ENCODE data around the gene FMO5. TPM values are rescaled to one million over a fixed set of nuclear protein-coding genes. Genes with fewer than 3 reads are reported as not detected.

FMO5 gene, protein sequence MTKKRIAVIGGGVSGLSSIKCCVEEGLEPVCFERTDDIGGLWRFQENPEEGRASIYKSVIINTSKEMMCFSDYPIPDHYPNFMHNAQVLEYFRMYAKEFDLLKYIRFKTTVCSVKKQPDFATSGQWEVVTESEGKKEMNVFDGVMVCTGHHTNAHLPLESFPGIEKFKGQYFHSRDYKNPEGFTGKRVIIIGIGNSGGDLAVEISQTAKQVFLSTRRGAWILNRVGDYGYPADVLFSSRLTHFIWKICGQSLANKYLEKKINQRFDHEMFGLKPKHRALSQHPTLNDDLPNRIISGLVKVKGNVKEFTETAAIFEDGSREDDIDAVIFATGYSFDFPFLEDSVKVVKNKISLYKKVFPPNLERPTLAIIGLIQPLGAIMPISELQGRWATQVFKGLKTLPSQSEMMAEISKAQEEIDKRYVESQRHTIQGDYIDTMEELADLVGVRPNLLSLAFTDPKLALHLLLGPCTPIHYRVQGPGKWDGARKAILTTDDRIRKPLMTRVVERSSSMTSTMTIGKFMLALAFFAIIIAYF
- total RNA-seq = 0.43 and 1.4 TPM in 2 replicates

DNA sequence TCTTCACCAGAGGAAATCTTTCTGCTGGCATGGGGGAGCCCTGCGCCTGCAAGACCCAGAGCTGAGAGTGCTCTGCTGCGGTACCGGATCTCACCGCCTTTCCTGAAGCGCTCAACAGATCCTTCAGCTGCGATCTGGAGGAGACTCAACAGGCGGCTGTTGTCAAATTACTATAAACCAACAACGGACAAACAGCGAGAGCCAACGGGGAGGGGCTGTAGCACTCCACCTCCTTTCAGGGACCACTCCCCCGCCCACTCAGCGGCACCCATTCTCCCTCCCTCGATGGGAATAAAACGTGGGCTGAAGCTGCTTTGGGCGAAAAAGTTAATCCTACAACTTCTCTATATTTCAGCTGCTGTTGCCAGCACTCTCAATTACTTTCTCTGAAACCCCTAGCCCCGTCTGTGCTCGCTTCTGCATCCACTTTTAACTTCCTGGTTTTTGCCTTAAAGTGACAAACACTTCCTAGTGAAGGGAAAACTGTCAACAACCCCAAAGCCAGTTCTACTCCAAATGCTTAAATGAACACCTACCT is at the start of gene FMO5:
FMO5 (minus strand) TSS at position 147 of the 538 bp plus-strand sequence. CDS start 310 bp downstream, outside the sequence.

DNA sequence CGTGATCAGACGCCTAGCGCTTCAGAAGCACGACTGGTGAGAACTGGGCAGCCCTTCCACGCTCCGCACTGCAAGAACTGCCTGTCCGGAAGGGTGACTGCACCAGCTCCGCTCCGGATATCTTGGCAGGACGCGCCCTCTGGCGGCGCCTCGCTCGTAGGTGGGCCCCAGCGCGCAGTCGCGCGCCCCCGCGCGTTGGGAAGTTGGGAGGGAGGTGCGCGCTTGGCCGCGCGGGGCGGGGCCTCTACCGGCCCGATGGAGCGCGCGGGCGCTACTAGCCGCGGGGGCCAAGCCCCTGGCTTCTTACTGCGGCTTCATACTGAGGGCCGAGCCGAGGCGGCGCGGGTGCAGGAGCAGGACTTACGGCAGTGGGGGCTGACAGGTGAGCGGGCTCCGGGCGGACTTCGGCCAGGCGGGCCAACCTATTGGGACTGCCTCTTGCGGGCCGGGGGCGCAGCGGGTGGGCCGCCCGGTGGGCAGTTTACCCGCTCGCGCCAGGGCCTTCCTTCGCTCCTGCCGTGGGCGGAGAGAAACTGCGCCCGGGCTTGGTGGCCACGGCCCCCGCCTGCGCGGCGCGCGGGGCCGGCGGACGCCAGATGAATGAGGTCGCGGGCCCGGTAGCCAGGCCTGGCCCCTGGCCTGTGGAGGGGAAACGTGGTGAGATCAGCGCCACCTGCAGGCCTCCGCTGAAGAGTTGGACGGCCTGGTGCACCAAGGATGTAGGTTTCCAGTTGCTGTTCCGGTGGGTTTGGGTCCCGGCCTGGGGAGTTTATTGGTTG is 17.5 kb upstream of the FMO5 start, which contains the start of gene CHD1L:
CHD1L (plus strand) TSS at position 236 of the 779 bp plus-strand sequence; CDS start at position 256, 20 bp downstream.

DNA sequence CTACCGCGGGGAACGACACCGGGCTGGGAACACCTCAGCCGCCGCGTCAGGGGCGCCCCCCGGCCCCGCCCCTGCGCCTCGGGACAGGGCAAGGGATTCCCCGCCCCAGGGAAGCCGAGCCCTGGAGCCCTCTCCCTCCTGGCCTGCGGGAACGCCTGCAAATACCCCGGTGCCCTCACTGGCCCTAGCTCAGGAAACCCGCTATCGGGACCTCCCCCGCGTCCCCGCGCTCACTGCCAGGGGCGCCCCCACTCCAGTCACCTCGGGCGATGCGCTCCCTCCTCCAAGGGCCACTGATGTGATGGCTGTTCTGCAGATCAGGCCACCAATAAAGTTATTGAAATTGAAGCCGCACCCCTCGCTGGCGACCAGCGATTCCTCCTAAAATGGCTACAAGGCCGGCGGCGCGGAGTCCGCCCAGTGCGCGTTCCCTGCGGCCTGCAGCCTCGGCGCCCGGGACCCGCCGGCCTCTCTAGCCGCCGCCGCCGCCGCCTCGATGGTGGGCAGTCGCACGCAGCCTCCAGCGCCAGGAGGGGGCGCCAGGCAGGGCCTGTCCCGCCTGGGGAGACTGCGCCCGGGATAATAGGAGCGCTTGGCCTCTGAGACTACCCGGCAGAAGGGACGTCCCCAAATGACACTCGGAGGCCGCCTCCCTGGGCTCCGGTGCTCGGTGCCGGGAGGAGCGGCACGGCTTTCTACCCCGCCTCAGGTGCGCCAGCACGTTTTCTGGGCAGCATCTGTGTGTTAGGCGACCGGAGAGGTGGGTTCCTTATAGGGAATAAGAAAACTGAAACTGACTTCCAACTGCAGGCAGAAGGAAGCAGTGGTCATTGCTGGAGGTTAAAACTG is 52.7 kb downstream of the FMO5 start, which contains the start of gene PRKAB2:
PRKAB2 (minus strand) TSS at position 303 of the 849 bp plus-strand sequence. CDS start 326 bp downstream, outside the sequence.

Other genes with a start within 250 kb of the FMO5 start
- 17.9 and 22.1 TPM in 2 replicates for gene PRKAB2, start 52.9 kb downstream of the FMO5 start, total RNA-seq
- 34.3 and 46.3 TPM in 2 replicates for gene CHD1L, start 17.3 kb upstream of the FMO5 start, total RNA-seq